Thoracic aorta (tissue), 2 donors: ENCODE results near the gene MEGF11. TPM values are rescaled to one million over a fixed set of nuclear protein-coding genes. Genes with fewer than 3 reads are reported as not detected.

Experiments
- ATAC-seq: fragments of 150-250 bp; one replicate; pipeline ENCODE4 v1.8.0; 2017; ENCODE audit warnings: low read depth; ENCODE audit not compliant: insufficient number of reproducible peaks, low FRiP score
- DNase-seq: peaks from one replicate; pipeline ENCODE4 v3.0.0-alpha.2; 2020; ENCODE audit warnings: low spot score
- H3K27ac ChIP-seq, 2 donors: fragments of 200-600 bp; sonication (generic); 1 replicate in 1 of 2; 2 replicates in 1 of 2; pipeline ENCODE4 v1.5.1; 2016; ENCODE audit warnings: mild to moderate bottlenecking in 2 of 2, moderate library complexity in 2 of 2
- H3K27me3 ChIP-seq: fragments of 200-600 bp; sonication (generic); replicated peaks from 2 replicates; pipeline ENCODE4 v1.6.0; 2016; ENCODE audit warnings: mild to moderate bottlenecking; ENCODE audit not compliant: insufficient read depth
- H3K36me3 ChIP-seq: fragments of 200-600 bp; sonication (generic); one replicate; pipeline ENCODE4 v1.5.1; 2016
- H3K4me1 ChIP-seq, 2 donors: fragments of 200-600 bp; sonication (generic); 1 replicate in 1 of 2; 2 replicates in 1 of 2; pipeline versions ENCODE4 v1.5.1 to v1.6.0; 2016; ENCODE audit warnings: low read depth in 2 of 2, mild to moderate bottlenecking in 1 of 2; ENCODE audit not compliant: control insufficient read depth in 1 of 2
- H3K4me3 ChIP-seq: fragments of 200-600 bp; sonication (generic); 2 replicates; pipeline ENCODE4 v1.5.1; 2016; ENCODE audit warnings: mild to moderate bottlenecking
- H3K9me3 ChIP-seq: fragments of 200-600 bp; sonication (generic); 2 replicates; pipeline ENCODE4 v1.5.1; 2016
- total RNA-seq, 2 donors: library from RNA; depleted of rRNA; stranded (reverse); fragments of >200 nt; gene quantifications; one replicate each; pipeline versions ENCODE4 v1.1.0 to v1.2.3, GENCODE V29; 2016
- TF ChIP-seq, protein P1 (sequence below): fragments of 200-600 bp; sonication (generic); IDR thresholded peaks from one replicate; pipeline ENCODE4 v1.5.1; 2019; ENCODE audit warnings: antibody characterized with exemption

Gene MEGF11
- total RNA-seq, 2 donors from 2014 or later = not detected

- Histone ChIP-seq H3K4me1 (no peaks in the 10 kb centered on the region), H3K36me3 (no peaks in the 10 kb centered on the region), H3K4me3 (no peak overlapping the region), H3K27ac (no peak overlapping the region), H3K9me3 (no peaks in the 10 kb centered on the region), H3K27me3 (no peaks in the 10 kb centered on the region)
- DNase-seq = no peak
- no peak for ATAC-seq
- TF ChIP-seq, protein P1, sequence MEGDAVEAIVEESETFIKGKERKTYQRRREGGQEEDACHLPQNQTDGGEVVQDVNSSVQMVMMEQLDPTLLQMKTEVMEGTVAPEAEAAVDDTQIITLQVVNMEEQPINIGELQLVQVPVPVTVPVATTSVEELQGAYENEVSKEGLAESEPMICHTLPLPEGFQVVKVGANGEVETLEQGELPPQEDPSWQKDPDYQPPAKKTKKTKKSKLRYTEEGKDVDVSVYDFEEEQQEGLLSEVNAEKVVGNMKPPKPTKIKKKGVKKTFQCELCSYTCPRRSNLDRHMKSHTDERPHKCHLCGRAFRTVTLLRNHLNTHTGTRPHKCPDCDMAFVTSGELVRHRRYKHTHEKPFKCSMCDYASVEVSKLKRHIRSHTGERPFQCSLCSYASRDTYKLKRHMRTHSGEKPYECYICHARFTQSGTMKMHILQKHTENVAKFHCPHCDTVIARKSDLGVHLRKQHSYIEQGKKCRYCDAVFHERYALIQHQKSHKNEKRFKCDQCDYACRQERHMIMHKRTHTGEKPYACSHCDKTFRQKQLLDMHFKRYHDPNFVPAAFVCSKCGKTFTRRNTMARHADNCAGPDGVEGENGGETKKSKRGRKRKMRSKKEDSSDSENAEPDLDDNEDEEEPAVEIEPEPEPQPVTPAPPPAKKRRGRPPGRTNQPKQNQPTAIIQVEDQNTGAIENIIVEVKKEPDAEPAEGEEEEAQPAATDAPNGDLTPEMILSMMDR = no peak
These were observed 75.0 kb downstream of the MEGF11 start for GRCh38 chr15:66178531-66178910.

DNA sequence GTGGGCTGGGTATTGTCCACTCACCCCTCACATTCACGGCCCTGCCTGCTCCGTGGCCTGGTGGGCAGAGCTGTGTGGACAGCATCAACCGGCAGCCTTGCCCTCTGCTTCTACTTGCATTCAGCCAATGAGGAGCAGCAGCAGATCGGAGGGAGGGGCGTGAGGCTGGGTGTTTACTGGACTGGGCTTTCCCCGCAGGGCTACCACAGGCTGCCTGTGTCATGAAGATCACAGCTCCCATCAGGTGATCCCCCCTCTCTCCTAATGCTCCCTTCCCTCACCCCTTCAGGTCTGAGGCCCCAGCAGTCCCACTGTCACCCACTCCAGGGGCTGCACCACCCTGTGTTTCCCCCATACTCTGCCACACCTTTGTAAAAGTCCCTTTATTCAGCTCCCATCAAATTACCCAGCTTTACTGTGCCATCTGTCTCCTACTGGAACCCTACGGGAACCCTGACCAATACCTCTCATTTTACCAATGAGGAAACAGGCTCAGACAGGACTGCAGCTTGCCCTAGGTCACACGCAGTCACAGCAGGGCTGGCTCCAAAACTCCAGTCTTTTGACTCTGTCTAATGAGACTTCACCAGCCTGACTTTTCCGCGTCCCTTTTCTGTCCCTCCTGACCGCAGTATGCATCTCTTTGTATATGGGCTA lies 81.1 kb downstream of the MEGF11 start:
- no peak overlapping the region for H3K27ac ChIP-seq
- no peak overlapping the region for H3K4me3 ChIP-seq
- no peaks in the 10 kb centered on the region for H3K4me1 ChIP-seq
- DNase-seq (no peak), ATAC-seq (no peak)
- TF ChIP-seq, protein P1 = no peak
- H3K36me3 ChIP-seq = no peaks in the 10 kb centered on the region
- H3K27me3 ChIP-seq = no peaks in the 10 kb centered on the region
- no peaks in the 10 kb centered on the region for H3K9me3 ChIP-seq

DNA sequence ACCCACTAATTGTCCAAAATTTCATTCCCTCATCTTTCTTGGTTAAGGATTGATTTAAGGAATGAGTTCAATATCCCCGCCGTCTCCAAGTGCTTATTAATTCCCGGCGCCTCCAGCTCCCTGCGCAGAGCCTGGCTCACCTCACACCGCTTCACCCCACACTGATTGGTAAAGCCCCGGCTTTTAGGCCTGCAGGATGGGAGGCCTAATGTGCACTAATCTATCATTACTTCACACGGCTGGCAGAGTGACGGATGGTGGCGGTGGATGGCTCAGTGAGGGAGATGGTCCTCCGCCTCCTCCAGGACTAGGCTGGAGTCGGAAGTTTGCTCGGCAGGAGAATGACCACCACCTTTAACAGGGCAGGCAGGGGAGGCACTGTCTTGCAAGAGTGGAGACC lies 81.7 kb downstream of the MEGF11 start:
- no peaks in the 10 kb centered on the region for H3K4me1 ChIP-seq
- H3K27me3 ChIP-seq = no peaks in the 10 kb centered on the region
- no peak overlapping the region for H3K27ac ChIP-seq
- no peak for DNase-seq
- H3K9me3 ChIP-seq = no peaks in the 10 kb centered on the region
- no peaks in the 10 kb centered on the region for H3K36me3 ChIP-seq
- TF ChIP-seq, protein P1 = no peak
- no peak overlapping the region for H3K4me3 ChIP-seq
- no peak for ATAC-seq

GRCh38 chr15:66170716-66171115 lies 82.8 kb downstream of the MEGF11 start:
- Histone ChIP-seq H3K27ac (no peak overlapping the region), H3K9me3 (no peaks in the 10 kb centered on the region), H3K4me3 (no peak overlapping the region), H3K4me1 (no peaks in the 10 kb centered on the region), H3K27me3 (no peaks in the 10 kb centered on the region), H3K36me3 (no peaks in the 10 kb centered on the region)
- no peak for DNase-seq
- no peak for ATAC-seq
- TF ChIP-seq, protein P1 = no peak

GRCh38 chr15:66170042-66170441 lies 83.5 kb downstream of the MEGF11 start:
- Histone ChIP-seq H3K4me1 (no peaks in the 10 kb centered on the region), H3K4me3 (no peak overlapping the region), H3K9me3 (no peaks in the 10 kb centered on the region), H3K27ac (no peak overlapping the region), H3K27me3 (no peaks in the 10 kb centered on the region), H3K36me3 (no peaks in the 10 kb centered on the region)
- TF ChIP-seq, protein P1 = no peak
- ATAC-seq (no peak), DNase-seq (no peak)
